ENCODE data around the gene NTM.

GRCh38 chr11:131713529-131714134 is 343.2 kb downstream of the NTM start:
- TF ChIP-seq EZH2 (IDR thresholded peaks at IDR 0.05; ENCODE audit: borderline replicate concordance, low read length) (no peak), CTCF (IDR thresholded peaks at IDR 0.05; ENCODE audit: low read length) (no peak)

Data from OCI-LY1 (cell line).